ENCODE measurements around the gene MATR3.
A peak's percentile ranks its signal among the peaks of the same experiment; 100 is the strongest.

MATR3 gene

GRCh38 chr5:139273322-139273571, 20.3 kb upstream of the MATR3 start:
- no peak for DNase-seq

GRCh38 chr5:139273572-139274289, 19.8 kb upstream of the MATR3 start:
- peak; percentile 89 for DNase-seq

DNA sequence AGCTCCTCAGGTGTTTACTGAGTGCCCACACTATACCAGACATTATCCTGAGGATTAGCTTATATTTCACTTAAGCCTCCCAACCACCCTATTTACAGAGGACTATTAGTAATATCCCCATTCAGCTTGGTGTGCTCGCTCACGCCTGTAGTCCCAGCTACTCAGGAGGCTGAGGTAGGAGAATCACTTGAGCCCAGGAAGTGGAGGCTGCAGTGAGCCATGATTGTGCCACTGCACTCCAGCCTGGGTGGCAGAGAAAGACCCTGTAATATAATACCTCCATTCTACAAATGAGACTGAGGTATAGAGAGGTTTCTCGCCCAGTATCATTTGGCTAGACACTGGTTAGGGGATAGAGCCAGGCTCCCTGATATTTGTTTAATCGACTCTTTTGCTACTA, 18.0 kb upstream of the MATR3 start:
- DNase-seq = no peak

- DNase-seq = no peak
Observed at GRCh38 chr5:139275956-139276355, 17.6 kb upstream of the MATR3 start.

- DNase-seq = no peak
Observed at GRCh38 chr5:139276426-139276825, 17.1 kb upstream of the MATR3 start.

DNA sequence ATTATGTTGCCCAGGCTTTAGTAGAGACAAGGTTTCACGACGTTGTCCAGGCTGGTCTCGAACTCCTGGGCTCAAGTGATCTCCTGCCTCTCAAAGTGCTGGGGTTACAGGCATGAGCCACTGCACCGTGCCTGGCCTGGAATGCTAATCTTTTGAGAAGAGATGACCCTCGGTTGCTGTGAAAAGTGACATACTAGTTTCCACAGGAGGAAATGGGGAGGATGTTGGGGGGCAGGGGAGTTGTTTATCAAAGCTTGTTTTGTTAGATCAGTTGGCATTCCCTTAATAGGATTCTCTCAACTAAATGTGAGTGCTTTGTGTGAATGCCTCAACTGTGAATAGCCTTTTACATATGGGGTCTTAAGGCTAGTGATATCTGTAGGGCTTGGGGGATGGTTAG, 16.4 kb upstream of the MATR3 start:
- DNase-seq = peak; percentile 20

DNA sequence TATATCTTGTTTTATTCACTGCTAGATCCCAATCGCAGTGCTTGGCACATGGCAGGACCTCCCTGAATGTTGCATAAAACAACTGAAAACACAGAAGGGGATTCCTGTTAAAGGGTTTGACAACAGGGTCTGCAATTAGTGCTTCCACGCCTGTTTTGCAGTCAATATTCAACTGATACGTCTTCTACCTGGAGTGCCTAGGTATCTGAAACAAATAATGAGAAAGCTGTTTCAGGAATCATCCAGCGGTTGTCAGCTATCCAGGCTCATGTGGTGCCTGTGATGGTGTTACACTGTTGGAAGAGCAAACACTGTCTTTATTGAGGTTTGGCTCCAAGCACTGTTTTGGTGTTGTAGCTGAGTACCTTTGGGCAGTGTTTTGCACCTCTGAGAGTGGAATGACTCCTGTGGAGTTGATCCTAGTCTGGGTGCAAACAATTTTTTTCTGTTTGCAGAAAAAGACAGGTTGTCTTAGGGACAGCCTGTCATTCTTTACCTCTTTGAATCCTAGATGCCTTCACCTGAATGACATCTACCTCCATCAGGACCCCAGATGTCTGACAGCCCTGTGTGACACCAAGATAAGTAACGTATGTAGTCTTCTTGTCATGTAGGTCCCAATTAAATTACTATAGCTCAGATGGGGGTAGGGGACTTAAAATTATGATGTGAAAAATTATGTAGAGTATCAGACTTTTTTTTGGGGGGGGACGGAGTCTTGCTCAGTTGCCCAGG, 14.8 kb upstream of the MATR3 start:
- DNase-seq = no peak

DNA sequence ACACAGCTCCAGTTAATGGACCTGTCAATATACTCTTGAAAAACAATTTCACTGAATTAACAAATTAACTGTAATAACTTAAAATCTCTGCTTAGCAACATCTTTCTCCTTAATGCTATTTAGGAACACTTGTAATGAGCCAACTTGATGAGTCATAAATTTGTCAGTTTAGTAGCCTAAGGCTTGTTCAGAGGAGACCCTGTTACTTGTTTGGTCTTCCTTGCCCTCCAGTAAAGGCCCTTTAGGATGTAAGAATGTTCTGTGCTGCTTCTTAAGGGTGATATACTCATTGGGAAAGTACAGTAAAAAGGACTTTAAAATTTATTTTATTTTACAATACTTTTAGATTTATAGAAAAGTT, 11.4 kb upstream of the MATR3 start:
- no peak for DNase-seq

DNA sequence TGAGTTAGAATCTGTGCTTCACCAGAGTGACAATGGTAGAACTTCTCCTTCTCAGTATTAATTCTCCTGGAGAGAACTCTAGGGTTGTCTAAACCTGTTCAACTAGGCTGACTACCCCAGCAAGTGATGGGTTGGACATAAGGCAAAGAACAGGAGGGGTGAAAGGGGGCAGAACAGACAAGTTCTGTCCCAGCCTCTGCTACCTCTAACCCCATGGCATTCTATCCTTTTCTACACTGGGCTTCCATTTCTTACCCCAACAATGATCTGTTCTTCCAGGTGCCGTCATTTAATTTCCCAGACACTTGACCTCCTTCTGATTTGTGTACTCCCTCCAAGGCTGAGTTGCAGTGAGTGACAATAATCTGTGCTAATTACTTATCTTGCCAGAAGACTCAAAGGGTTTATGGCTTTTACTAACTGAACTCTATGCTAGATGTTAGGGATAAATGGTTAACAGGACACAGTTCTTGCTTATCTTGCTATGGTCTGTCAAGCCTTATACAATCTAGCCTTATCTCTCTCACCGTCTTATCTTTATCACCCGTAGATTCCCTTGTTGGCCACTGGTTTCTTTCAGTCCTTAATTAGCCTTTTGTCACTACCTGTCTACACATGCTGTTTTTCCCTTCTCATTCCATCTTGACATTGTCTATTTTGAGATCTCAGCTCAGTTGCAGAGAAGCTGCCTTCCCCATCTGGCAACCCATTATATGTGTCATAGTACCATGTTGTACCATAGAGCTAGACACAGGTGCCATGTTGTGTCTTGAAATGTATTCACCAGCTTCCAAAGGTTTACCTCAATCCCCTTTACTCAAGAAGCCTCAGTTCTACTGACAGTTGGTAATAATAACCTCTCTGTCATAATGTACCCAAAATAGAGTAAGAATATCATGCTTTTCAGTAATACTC, 10.0 kb upstream of the MATR3 start:
- DNase-seq = no peak

DNA sequence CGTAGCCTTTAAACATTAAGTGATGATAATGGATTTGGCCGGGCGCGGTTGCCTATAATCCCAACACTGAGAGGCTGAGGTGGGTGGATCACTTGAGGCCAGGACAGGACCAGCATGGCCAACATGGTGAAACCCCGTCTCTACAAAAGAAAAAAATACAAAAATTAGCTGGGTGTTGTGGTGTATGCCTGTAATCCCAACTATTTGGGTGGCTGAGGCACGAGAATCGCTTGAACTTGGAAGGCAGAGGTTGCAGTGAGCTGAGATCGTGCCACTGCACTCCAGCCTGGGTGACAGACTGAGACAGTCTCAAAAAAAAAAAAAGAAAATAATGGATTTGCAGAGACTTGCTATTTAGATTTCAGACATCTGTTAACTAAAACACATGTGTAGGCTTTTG, 9.2 kb upstream of the MATR3 start:
- DNase-seq = no peak

- DNase-seq = no peak
Observed at GRCh38 chr5:139285651-139286392, 7.7 kb upstream of the MATR3 start.

- no peak for DNase-seq
Observed at GRCh38 chr5:139287890-139288635, 5.5 kb upstream of the MATR3 start.

DNA sequence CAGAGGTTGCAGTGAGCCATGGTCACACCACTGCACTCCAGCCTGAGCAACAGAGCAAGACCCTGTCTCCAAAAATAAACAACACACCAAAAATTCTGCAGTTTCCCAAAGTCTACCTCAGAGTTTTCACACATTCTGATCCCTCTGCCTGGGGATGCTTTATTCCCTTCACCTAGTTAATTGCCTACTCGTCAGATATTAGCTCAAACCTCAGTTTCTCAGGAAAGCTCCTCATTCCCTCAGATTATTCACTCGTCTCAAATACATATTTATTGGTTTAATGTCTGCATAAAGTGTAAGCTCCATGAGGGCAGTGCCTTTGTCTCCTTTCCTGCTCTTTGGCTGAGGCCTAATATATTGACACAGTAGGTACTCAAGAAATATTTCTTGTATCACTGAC, 2.5 kb upstream of the MATR3 start:
- DNase-seq = no peak

DNA sequence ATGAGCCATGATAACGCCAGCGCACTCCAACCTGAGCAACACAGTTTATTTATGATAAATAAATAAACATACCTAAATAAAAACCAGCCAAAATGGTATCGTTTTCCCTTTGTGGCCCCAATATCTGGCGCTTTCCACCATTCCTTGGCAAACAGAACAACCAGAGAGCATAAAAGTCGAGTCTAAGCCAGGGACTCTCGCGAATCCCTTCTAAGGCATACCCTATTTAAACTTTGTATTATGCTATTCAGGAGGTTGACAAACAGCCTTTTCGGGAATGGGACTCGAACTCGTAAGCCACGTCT, 386 bp upstream of the MATR3 start:
- DNase-seq = no peak

DNA sequence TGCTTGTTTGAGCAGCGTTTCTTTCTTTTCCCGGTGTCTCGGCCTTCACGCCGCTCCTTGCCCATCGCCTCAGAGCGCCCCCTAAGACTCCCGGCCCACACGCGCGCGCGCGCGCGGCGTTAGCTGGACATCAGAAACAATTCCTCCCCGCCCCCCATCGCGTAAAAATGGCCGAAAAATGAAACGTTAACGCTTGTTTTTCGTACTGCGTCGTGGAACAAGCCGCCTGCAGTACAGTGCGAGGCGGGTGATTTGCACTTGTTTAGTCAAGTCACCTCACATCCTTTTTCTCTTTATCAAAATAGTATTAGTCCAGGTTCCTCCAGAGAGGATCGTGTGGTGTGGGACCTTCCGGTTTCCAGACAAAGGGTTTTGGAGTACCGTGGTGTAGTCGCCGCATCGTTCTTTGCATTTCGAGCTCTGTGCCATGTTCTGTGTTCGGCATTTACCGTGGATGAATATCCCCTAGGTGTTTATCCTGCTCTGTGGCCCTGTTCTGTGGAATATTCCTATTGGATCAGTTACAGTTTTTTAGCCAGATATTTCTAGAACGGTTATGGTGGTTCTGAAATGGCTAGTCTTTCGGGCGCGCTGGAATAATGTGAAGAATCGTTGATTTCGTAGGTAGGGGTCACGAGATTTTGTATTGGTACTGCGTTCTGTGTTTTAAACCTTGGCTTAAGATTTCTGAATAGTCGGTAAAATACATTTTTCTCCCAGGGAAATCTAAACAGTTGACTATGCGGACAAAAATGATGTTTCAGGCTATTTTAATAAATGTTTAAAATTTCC, 1.0 kb downstream of the MATR3 start:
- peak; percentile 81 for DNase-seq

- no peak for DNase-seq
Observed at GRCh38 chr5:139295346-139296057, 2.0 kb downstream of the MATR3 start.

GRCh38 chr5:139296198-139296597, 2.7 kb downstream of the MATR3 start:
- DNase-seq = no peak

DNA sequence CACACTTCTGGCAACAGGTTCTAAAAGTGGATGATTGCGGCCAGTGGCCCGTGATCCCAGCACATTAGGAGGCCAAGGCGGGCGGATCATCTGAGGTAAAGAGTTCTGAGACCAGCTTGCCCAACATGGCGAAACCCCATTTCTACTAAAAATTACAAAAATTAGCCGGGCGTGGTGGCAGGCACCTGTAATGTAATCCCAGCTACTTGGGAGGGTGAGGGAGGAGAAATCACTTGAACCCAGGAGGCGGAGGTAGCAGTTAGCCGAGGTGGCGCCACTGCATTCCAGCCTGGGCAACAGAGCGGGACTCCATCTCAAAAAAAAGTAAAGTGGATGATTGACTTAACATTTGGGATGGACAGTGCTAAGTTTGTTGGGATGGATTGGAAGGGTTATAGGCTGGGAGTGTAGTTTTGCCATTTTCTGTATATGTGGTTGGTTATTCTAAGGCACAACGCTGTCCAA, 3.4 kb downstream of the MATR3 start:
- DNase-seq = no peak

DNA sequence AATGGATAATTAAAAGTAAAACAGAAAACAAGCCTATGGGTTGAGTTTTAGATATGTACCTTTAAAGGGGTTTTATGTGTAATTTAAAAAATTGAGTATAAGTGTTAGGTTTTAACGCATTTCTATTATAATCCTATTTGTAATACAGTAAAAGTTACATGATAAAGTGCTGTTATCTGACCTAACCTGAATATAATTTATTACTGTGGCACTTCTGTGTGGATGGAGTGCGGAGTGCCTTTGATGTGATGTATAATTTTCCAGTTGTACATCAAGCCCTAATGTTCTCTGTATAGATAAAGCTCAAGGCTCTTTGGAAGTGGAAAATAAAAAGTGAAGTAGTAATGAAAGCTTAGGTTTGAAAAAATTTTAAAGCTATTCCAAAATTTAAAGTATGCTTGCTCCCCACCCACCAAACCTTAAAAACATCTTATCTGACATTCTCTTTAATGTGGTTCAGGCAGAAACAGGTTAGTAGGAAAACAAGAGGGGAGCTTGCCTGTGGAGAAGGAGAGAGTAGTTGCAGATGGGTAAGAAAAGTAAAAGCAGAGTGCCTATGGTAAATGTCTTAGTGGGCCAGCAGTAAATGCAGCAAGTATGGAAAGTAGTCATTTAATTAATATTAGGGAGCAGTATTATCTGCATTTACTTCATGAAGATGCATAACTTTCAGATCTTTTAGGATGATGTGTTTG, 4.0 kb downstream of the MATR3 start:
- DNase-seq = no peak

GRCh38 chr5:139298242-139298641, 4.7 kb downstream of the MATR3 start:
- DNase-seq = no peak

All from midbrain (tissue), 1 donor.